Brain pericyte (primary cell): ENCODE results near the gene GNRH2.
A peak's percentile ranks its signal among the peaks of the same experiment; 100 is the strongest.
"Not testable (repeated sequence)": the region's sequence is repeated elsewhere in the genome, so short reads cannot be mapped to it uniquely, and the experiment has no call there.

Experiments used
- DNase-seq: peaks from one replicate; pipeline ENCODE4 v3.0.0-alpha.2; 2012; ENCODE audit warnings: low read depth, low spot score

Gene GNRH2

GRCh38 chr20:3041854-3042409 lies 1.5 kb upstream of the GNRH2 start:
- DNase-seq, result no peak

- DNase-seq, result no peak
Observed at GRCh38 chr20:3042625-3043024, 797 bp upstream of the GNRH2 start.

- DNase-seq, result no peak
Observed at GRCh38 chr20:3044336-3044965, 1.0 kb downstream of the GNRH2 start.

- peak; percentile 60 for DNase-seq
Observed at GRCh38 chr20:3045042-3045815, 1.8 kb downstream of the GNRH2 start.

DNA sequence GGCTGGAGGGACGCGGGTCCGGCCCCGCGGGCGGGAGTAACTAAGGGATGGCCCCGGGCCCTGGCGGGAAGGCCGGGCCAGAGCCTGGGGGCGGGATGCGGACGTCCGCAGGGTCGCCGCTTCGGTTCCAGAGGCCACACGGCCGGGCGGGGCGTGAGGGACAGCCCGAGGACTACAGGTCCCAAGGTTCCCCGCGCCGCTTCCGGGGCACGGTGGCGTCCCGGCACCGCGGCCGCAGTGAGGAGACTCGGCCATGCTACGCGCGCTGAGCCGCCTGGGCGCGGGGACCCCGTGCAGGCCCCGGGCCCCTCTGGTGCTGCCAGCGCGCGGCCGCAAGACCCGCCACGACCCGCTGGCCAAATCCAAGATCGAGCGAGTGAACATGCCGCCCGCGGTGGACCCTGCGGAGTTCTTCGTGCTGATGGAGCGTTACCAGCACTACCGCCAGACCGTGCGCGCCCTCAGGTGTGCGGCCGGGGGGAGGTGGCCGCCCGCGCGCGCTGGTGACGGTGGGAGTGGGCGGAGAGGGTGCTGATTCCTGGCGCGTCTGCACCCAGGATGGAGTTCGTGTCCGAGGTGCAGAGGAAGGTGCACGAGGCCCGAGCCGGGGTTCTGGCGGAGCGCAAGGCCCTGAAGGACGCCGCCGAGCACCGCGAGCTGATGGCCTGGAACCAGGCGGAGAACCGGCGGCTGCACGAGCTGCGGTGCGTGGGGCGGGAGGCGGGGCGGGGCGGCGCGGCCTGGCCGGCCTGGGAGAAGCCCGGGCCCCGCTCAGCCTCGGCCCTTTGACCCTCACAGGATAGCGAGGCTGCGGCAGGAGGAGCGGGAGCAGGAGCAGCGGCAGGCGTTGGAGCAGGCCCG lies 2.6 kb downstream of the GNRH2 start, which contains the start of gene MRPS26:
TSS of gene MRPS26 (plus strand) at position 237 of the 861 bp plus-strand sequence. CDS start at position 254, 17 bp downstream.
- peak; percentile 30 for DNase-seq

DNA sequence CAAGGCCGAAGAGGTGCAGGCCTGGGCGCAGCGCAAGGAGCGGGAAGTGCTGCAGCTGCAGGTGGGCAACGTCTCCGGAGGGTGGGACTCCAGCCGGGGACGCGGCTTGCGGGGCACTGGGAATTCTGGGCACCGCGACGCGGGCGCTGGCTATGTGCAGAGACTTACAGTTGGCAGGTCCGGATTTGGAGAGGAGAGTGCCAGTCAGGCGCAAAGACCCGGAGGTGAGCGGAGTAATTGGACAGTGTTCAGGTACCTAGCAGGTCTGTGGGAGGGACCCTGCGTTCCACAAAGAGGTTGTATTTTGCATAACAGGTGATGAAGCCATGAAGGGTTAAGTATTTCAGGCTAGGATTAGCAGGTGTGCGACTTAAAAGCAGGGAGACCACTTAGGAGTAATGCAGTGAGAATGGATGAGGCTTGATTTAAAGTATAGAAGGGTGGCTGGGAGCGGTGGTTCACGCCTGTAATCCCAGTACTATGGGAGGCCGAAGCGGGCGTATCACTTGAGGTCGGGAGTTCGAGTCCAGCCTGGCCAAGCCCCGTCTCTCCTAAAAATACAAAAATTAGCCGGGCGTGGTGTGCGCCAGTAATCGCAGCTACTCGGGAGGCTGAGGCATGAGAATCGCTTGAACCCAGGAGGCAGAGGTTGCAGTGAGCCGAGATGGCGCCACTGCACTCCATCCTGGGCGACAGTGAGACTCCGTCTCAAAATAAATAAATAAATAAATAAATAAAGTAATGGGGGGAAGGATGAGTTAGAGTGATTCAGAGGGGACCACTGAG lies 3.4 kb downstream of the GNRH2 start:
- no peak for DNase-seq

- DNase-seq, result no peak
Observed at GRCh38 chr20:3047486-3048419, 4.3 kb downstream of the GNRH2 start.

DNA sequence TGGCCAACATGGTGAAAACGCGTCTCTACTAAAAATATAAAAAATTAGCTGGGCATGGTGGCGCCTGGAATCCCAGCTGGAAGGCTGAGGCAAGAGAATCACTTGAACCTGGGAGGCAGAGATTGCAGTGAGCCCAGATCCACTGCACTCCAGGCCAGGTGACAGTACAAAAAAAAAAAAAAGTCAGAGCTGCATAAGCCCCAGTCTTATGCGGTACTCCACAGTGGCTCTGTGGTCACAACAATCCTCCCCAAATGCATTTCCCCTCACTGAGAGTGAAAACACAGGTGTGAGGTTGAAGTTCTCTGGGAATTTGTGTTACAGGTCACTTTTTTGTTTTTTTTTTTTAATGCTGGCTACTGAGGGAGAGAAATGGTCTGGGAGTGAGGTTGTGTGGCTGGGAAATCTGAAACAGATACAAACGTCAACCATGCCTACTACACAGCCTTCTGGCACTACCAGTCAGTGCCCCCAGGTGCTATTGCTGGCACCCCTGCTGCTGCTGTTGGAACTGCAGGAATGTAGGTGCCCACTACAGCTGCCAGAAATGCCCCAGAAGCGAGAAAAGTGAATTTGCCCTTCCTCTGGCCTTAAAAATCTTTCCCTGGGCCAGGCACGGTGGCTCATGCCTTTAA lies 8.1 kb downstream of the GNRH2 start:
- DNase-seq, result no peak

DNA sequence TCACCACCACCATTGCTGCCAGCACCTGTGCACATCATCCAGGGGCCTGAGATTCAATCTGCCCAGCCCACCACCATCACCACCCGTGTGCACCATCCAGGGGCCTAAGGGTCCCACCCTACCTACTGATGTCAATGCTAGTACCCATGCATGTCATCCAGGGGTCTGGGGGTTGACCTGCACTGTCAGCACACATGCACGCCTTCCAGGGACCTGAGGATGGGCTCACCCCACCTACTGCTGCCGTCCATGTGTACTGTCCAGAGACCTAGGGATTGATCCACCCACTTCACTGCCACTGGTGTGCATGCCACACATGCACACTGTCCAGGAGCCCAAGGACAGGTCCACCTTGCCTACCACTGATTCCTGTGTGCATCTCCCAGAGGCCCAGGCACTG lies 16.1 kb downstream of the GNRH2 start:
- DNase-seq, result no peak

DNA sequence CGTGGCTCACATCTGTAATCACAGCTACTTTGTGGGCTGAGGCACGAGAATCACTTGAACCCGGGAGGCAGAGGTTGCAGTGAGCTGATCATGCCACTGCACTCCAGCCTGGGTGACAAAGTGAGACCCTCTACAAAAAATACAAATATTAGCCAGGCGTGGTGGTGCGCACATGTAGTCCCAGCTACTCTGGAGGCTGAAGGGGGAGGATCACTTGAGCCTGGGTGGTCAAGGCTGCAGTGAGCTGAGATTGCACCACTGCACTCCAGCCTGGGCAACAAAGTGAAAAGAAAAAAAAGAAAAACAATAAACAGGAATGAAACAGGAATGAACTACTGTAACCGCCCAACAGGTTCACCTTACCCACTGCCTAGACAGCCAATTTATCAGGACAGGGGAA lies 20.7 kb downstream of the GNRH2 start:
- not testable (repeated sequence) for DNase-seq

DNA sequence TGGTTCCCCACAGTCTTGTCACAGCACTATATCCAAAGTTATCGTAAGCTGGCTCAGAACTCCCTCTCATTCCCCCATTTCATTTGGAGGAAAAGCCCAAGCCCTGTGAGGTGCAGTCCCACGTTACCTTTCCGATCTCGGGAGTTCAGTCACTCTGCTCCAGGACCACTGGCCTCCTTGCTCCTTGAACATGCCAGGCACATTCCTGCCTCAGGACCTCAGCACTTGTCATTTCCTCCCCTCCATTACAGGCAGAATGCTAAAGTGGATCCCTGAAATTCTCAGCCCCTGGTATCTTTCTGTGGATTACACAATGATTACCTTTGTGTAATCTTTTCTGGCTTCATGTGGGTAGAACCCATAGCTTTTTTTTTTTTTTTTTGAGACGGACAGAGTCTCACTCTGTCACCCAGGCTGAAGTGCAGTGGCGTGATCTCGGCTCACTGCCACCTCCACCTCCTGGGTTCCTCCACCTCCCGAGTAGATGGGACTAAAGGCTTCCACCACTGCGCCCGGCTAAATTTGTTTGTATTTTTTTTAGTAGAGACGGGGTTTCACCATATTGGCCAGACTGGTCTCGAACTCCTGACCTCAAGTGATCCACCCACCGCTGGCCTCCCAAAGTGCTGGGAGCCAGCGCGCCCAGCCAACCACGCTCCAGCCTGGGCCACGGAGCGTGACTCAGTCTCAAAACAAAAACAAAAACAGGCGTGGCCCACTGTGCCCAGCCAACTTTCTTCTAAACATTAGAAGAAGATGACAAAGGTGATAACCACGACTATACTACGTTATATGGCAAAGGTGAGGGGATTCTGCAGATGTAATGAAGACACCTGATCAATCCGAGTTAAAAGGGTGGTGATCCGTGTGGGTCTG lies 24.0 kb downstream of the GNRH2 start:
- no peak for DNase-seq

DNA sequence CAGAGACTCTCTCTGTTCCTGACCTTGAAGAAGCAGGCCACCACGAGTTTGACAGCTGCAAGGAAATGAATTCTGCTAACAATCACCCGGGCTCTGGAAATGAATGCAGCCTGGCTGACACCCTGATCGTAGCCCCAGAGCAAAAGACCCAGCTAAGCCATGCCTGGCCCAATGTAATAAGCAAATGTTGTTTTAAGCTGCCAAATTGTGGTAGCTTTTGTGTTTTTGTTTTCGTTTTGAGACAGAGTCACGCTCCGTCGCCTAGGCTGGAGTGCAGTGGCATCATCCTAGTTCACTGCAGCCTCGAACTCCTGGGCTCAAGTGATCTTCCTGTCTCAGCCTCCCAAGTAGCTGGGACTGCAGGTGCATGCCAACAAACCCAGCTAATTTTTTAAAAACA lies 24.7 kb downstream of the GNRH2 start:
- no peak for DNase-seq

GRCh38 chr20:3068986-3069900 lies 25.8 kb downstream of the GNRH2 start:
- DNase-seq, result no peak

GRCh38 chr20:3070725-3071124 lies 27.3 kb downstream of the GNRH2 start:
- DNase-seq, result no peak

DNA sequence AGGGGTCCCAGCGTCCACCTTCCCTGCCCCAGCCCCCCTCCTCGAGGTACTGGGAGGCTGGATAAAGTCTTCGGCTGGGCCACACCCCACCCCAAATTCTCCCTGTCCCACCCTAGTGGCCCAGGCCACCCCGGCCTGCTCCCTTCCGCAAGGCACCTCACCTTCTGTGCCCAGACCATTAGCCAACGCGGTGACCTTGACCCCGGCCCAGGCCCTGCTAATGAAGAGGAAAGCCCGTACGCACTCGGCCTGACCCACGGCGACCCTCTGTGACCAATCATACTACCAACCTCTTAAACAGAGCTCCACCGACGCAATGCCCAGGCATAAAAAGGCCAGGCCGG lies 27.8 kb downstream of the GNRH2 start:
- no peak for DNase-seq

DNA sequence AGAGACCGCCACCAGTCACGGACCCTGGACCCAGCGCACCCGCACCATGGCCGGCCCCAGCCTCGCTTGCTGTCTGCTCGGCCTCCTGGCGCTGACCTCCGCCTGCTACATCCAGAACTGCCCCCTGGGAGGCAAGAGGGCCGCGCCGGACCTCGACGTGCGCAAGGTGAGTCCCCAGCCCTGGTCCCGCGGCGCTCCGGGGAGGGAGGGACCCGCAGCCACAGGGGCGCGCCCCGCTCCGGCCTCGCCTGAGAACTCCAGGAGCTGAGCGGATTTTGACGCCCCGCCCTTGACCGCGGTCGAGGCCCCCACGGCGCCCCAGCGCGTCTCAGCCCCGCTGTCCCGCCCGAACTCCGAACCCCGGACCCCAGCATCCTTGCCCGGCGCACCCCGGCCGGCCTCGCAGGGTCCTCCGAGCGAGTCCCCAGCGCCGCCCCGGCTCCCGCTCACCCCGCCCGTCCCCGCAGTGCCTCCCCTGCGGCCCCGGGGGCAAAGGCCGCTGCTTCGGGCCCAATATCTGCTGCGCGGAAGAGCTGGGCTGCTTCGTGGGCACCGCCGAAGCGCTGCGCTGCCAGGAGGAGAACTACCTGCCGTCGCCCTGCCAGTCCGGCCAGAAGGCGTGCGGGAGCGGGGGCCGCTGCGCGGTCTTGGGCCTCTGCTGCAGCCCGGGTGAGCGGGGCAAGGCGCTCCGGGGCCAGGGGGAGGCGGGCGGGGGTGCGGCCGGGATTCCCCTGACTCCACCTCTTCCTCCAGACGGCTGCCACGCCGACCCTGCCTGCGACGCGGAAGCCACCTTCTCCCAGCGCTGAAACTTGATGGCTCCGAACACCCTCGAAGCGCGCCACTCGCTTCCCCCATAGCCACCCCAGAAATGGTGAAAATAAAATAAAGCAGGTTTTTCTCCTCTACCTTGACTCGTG lies 28.4 kb downstream of the GNRH2 start, which contains the start of gene OXT:
TSS of gene OXT (plus strand) at position 11 of the 920 bp plus-strand sequence. CDS start at position 47, 36 bp downstream.
- no peak for DNase-seq
